HG03108 (cell line): Measurements from ENCODE around the gene KBTBD12.

Experiments
- ATAC-seq: cut with Tn5 transposase; IDR thresholded peaks from one replicate; pipeline ENCODE4 v1.9.1; 2021; ENCODE audit warnings: moderate library complexity; ENCODE audit not compliant: unreplicated experiment

The KBTBD12 gene

GRCh38 chr3:127951276-127951675 is 36.2 kb downstream of the KBTBD12 start:
- no peak for ATAC-seq

DNA sequence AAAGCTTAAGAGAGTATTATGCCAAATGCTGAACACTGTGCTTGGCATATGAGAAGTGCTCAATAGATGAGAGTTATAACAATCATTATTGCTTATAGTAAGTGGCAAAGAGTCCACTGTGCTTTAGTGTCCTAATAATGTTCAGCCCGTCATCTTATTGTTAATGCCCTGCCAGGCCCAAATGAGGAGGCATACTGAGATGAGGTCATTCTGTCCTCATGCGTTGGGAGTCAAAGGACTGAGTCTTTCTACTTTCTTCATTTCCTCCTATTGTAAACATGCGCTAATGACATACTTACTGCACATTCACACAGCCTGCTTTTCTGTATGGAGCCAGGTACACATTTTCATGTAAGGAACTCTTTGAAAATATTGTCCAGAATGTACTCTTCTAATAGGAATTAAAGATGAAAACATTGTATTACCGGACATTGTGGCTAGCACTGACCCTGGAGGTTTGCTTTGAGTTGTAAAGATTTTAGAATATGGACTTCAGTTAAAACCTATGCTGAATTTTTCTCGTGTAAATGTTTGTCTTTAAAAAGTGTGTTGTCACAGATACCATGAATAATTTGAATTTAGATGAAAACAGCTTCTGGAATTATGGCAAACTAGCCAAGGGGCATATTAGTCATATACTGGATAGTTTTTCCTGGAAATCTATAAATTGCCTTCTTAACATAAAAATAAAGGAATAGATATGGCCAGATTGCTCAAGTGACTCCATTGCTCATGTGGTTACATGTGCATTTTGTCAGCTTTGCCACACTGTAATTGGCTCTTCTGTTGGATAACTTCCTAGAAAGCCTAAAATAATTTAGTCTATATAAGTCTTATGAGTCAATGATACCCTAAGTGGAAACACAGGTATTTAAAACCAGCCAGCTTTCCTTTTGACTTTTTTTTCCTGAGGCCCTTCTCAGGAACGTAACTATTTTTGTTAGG is 38.3 kb downstream of the KBTBD12 start:
- no peak for ATAC-seq

GRCh38 chr3:127954640-127955039 is 39.6 kb downstream of the KBTBD12 start:
- ATAC-seq = no peak

- no peak for ATAC-seq
Measured at GRCh38 chr3:127955728-127956127, 40.7 kb downstream of the KBTBD12 start.

GRCh38 chr3:127959041-127959440 is 44.0 kb downstream of the KBTBD12 start:
- ATAC-seq = no peak

DNA sequence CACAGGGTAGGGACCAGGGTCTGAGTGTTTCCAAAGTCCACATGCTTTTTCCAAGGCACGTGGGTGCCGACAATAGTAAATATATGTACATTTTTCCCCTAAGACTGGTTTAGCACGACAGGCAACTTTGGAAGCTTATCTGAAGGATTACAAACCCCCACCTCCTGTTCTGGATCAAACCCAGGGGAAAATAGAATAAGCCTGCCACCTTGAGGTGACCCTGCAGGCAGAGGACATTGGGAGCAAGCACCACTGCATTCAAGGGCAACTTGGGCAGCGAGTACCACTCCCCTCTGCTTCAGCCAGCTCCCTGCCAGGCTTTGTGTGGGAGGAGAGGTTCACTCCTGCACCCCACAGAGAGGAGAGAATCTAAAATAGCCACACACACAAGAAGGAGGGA is 44.8 kb downstream of the KBTBD12 start:
- ATAC-seq = no peak

- no peak for ATAC-seq
Measured at GRCh38 chr3:127960421-127960965, 45.5 kb downstream of the KBTBD12 start.

- no peak for ATAC-seq
Measured at GRCh38 chr3:127961124-127961523, 46.1 kb downstream of the KBTBD12 start.

GRCh38 chr3:127961963-127962362 is 46.9 kb downstream of the KBTBD12 start:
- no peak for ATAC-seq

DNA sequence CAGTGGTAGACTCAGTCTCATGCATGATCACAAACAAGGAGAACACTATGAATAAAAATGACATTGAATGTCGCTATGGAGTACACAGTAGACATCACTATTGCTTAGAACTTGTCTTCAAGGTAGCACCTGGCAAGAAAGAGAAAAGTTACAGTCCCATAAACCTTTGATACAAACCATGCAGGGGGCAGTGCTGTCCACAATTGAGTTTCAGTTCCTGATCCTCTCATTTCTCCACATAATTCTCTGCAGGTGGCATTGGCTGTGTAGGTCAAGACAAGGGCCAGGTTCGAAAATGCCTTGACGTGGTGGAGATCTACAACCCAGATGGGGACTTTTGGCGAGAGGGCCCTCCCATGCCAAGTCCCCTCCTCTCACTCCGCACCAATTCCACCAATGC is 47.9 kb downstream of the KBTBD12 start:
- ATAC-seq = no peak

- ATAC-seq = no peak
Measured at GRCh38 chr3:127964053-127964452, 49.0 kb downstream of the KBTBD12 start.

DNA sequence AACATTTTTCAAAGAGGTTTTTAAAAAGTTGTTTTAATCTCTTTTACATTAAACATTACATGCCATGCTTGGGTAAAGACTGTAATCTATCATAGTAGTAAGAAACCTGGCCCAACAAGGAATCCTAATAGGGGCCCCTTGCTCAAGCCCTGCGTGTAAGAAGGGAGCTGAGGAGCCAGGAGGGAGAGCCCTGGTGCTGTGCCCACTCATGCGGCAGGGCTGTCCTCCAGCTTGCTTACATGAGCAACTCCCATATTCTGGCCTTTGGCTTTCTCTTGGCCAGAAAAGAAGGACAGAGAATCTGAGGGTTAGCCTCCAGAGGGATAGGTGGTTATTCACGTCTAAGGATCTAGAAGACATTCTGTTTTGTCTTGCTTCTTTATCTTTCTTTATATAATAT is 49.8 kb downstream of the KBTBD12 start:
- ATAC-seq = no peak

DNA sequence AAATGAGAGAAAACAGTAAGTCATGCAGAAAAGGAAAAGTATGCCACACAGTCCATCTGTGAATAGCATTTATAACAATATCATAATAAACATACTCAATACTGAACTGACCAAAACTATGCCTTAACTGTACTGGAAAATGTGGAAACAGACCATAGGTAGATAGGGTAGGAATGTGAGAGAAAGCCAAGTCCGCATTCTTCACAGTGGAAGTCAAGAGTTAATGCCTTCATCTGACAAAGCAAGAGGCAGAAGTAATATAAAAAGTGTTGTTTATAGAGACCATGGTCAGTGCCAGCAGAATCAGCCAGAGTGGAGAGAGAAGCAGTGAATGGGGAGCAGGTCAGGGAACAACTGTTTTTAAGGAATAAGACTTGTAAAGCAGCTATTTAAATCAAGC is 52.3 kb downstream of the KBTBD12 start:
- no peak for ATAC-seq

- no peak for ATAC-seq
Measured at GRCh38 chr3:127970966-127971592, 56.0 kb downstream of the KBTBD12 start.

GRCh38 chr3:127974226-127974625 is 59.2 kb downstream of the KBTBD12 start:
- ATAC-seq = no peak

GRCh38 chr3:127975153-127976029 is 60.4 kb downstream of the KBTBD12 start:
- ATAC-seq = no peak

DNA sequence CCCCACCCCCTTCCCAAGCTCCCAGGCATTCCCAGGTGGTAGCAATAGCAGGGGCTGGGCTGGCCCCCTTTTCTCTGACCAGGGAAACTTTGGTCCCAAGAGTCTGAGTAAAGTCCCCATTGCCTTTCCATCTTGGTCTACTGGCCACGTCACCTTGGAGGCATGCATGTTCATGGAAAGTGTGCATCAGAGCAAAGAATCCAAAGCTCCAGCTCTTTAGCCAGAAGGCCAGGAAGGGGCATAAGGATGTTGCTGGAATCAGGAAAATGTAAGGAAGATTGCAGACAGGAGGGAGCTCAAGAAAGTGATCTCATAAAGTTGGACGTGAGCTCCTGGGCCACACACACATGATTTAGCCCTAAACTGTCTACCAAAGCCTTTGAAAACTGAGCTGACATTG is 63.6 kb downstream of the KBTBD12 start:
- ATAC-seq = no peak

DNA sequence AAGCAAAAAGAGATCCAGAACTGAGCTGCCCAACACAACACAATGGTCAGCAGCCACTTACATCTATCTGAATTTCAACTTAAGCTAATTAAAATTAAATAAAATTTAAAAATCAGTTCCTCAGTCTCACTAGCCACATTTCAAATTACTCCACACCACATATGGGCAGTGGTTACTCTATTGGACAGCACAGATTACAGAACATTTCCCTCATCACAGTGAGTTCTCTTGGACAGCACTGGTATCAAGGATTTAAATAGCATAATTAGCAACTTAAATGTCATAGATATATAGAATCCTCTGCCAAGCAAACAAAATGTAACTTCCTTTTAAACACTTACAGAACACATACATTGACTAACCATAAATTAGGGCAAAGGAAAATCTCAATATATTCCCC is 64.4 kb downstream of the KBTBD12 start:
- no peak for ATAC-seq

DNA sequence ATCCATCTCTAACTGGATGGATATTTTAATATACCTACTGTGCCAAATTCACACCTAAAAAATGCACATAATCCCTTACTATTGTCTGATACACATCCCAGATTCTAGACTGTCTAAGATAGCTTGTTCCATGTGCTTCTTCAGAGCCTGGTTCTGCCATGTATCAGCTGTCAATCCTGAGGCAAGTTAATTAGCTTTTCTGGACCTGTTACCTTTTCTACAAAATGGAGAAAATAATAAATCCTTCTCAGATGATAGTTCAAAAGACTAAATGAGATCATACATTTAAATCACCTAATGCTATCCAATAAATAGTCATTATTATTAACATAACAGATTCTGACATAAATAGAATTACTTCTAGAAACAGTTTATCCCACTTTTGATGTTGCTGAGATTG is 66.1 kb downstream of the KBTBD12 start:
- ATAC-seq = no peak

- no peak for ATAC-seq
Measured at GRCh38 chr3:127982155-127982554, 67.1 kb downstream of the KBTBD12 start.
